Loucy (cell line): ENCODE data around the gene GAPT.

Experiments
- H2AFZ ChIP-seq: fragments of 200-600 bp; sonication (generic); 2 replicates; pipeline ENCODE4 v1.6.0; 2016; ENCODE audit warnings: antibody characterized with exemption, mild to moderate bottlenecking, low read length, moderate library complexity
- H3F3A ChIP-seq: fragments of 200-600 bp; 2 replicates; pipeline ENCODE4 v1.6.0; 2016; ENCODE audit warnings: antibody characterized with exemption, low read depth, mild to moderate bottlenecking
- H3K27me3 ChIP-seq: fragments of 200-600 bp; sonication (generic); 2 replicates; pipeline ENCODE4 v1.6.1; 2014; ENCODE audit warnings: low read length, mild to moderate bottlenecking; ENCODE audit not compliant: insufficient read depth, poor library complexity, severe bottlenecking
- H3K36me3 ChIP-seq: fragments of 200-600 bp; sonication (generic); 2 replicates; pipeline ENCODE4 v1.6.1; 2016; ENCODE audit warnings: low read length; ENCODE audit not compliant: insufficient read depth
- H3K4me1 ChIP-seq: fragments of 200-600 bp; sonication (generic); 2 replicates; pipeline ENCODE4 v1.5.1; 2014; ENCODE audit warnings: low read length, mild to moderate bottlenecking; ENCODE audit not compliant: insufficient read depth, poor library complexity, severe bottlenecking
- H3K4me2 ChIP-seq: fragments of 200-600 bp; sonication (generic); 2 replicates; pipeline ENCODE4 v1.6.0; 2014; ENCODE audit warnings: antibody characterized with exemption, low read length, low read depth, mild to moderate bottlenecking; ENCODE audit not compliant: poor library complexity, severe bottlenecking
- H3K4me3 ChIP-seq: fragments of 200-600 bp; sonication (generic); 2 replicates; pipeline ENCODE4 v1.5.1; 2014; ENCODE audit warnings: low read length, mild to moderate bottlenecking, mixed read lengths; ENCODE audit not compliant: poor library complexity, severe bottlenecking
- H3K79me2 ChIP-seq: fragments of 200-600 bp; sonication (generic); 2 replicates; pipeline ENCODE4 v1.6.1; 2014; ENCODE audit warnings: low read length; ENCODE audit not compliant: insufficient read depth
- H3K9ac ChIP-seq: fragments of 200-600 bp; sonication (generic); 2 replicates; pipeline ENCODE4 v1.6.0; 2014; ENCODE audit warnings: mild to moderate bottlenecking, low read depth, low read length, moderate library complexity; ENCODE audit not compliant: poor library complexity, severe bottlenecking
- H3K9me2 ChIP-seq: fragments of 200-600 bp; sonication (generic); replicated peaks from 2 replicates; pipeline ENCODE4 v1.6.1; 2016; ENCODE audit warnings: low read depth, low read length, mixed read lengths
- H3K9me3 ChIP-seq: fragments of 200-600 bp; sonication (generic); 2 replicates; pipeline ENCODE4 v1.6.1; 2014; ENCODE audit warnings: mild to moderate bottlenecking, antibody characterized with exemption, low read length, low read depth; ENCODE audit not compliant: insufficient read depth
- H4K20me1 ChIP-seq: fragments of 200-600 bp; sonication (generic); 2 replicates; pipeline ENCODE4 v1.6.0; 2014; ENCODE audit warnings: antibody characterized with exemption, low read length, mild to moderate bottlenecking; ENCODE audit not compliant: insufficient read depth, poor library complexity, severe bottlenecking
- CTCF ChIP-seq: fragments of 200-600 bp; sonication (generic); conservative IDR thresholded peaks from 2 replicates; pipeline ENCODE4 v1.5.1; 2014; ENCODE audit warnings: mild to moderate bottlenecking, antibody characterized with exemption, low read length
- EZH2phosphoT487 ChIP-seq: fragments of 200-600 bp; IDR thresholded peaks from 2 replicates; pipeline ENCODE4 v1.6.1; 2018; ENCODE audit warnings: antibody characterized with exemption, mild to moderate bottlenecking, moderate library complexity, borderline replicate concordance

Gene GAPT

GRCh38 chr5:58452566-58453258 lies 38.5 kb upstream of the GAPT start:
- H3K9me2 ChIP-seq, result no peaks in the 10 kb centered on the region
- no peak overlapping the region for H3K4me3 ChIP-seq
- no peaks in the 10 kb centered on the region for H3K79me2 ChIP-seq
- H3F3A ChIP-seq, result no peaks in the 10 kb centered on the region
- TF ChIP-seq CTCF, result no peak
- TF ChIP-seq EZH2phosphoT487, result no peak
- no peak overlapping the region for H3K4me2 ChIP-seq
- H2AFZ ChIP-seq, result no peak overlapping the region
- no peaks in the 10 kb centered on the region for H3K27me3 ChIP-seq
- H3K9me3 ChIP-seq, result no peaks in the 10 kb centered on the region
- H3K9ac ChIP-seq, result no peak overlapping the region
- H3K36me3 ChIP-seq, result no peaks in the 10 kb centered on the region
- H3K4me1 ChIP-seq, result no peaks in the 10 kb centered on the region
- no peaks in the 10 kb centered on the region for H4K20me1 ChIP-seq

- Histone ChIP-seq H3K36me3 (no peaks in the 10 kb centered on the region), H4K20me1 (no peaks in the 10 kb centered on the region), H3K27me3 (no peaks in the 10 kb centered on the region), H3K4me2 (no peak overlapping the region), H3K4me3 (no peak overlapping the region), H3K9me2 (no peaks in the 10 kb centered on the region), H3K4me1 (no peaks in the 10 kb centered on the region), H2AFZ (no peak overlapping the region), H3K79me2 (no peaks in the 10 kb centered on the region), H3F3A (no peaks in the 10 kb centered on the region), H3K9ac (no peak overlapping the region), H3K9me3 (no peaks in the 10 kb centered on the region)
- TF ChIP-seq EZH2phosphoT487 (no peak), CTCF (no peak)
These were observed 37.9 kb upstream of the GAPT start for GRCh38 chr5:58453306-58453705.

DNA sequence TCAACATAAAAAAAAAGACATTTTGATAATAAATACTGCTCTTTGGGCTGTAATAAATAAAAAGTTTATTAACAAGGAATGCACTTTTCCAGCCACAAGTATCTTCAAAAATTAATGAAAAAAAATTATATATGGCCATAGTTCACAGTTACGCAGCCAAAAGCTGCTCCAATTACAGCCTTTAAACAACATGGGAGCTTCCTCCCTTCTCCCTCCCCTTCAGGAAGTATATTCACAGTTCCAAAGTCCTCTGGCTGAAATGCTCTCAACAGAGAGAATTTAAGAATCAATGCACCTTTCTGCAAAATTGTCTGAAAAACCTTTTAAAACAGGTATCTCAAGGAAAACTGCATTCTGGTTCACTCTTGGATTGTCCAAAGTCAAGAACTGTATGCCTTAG lies 37.2 kb upstream of the GAPT start:
- Histone ChIP-seq H3K4me1 (no peaks in the 10 kb centered on the region), H3K9me2 (no peaks in the 10 kb centered on the region), H3K4me3 (no peak overlapping the region), H3K27me3 (no peaks in the 10 kb centered on the region), H3K79me2 (no peaks in the 10 kb centered on the region), H3K9ac (no peak overlapping the region), H3K4me2 (no peak overlapping the region), H3K9me3 (no peaks in the 10 kb centered on the region), H4K20me1 (no peaks in the 10 kb centered on the region), H3F3A (no peaks in the 10 kb centered on the region), H3K36me3 (no peaks in the 10 kb centered on the region), H2AFZ (no peak overlapping the region)
- no peak for TF ChIP-seq CTCF
- no peak for TF ChIP-seq EZH2phosphoT487
